A673 (cell line): ENCODE measurements around the gene PIGU. TPM values are rescaled to one million over a fixed set of nuclear protein-coding genes. Genes with fewer than 3 reads are reported as not detected.
A peak's percentile ranks its signal among the peaks of the same experiment; 100 is the strongest.

Source experiments
- BruUV-seq: library from RNA; stranded (reverse); fragments of 400-500 nt; replicated peaks from 2 replicates; lab custom pipeline; 2021; lab: Mats Ljungman, UMichigan
- CTCF ChIA-PET: fragments of 300-600 bp; sonication (Branson Sonifier 250); formaldehyde crosslinking; loops from one replicate; lab custom pipeline; 2022; ENCODE audit warnings: antibody characterized with exemption; lab: Charles Lee
- POLR2A ChIA-PET: fragments of 300-600 bp; sonication (Branson Sonifier 250); formaldehyde crosslinking; loops from one replicate; lab custom pipeline; 2022; ENCODE audit warnings: antibody characterized with exemption; ENCODE audit not compliant: low non-redundant PET; lab: Charles Lee
- DNase-seq: peaks from one replicate; pipeline ENCODE4 v3.0.0-alpha.2; 2015; ENCODE audit warnings: low spot score
- H3K27ac ChIP-seq: fragments of 200-600 bp; sonication (generic); 2 replicates; pipeline ENCODE4 v1.5.1; 2016; ENCODE audit warnings: mixed run types, low read depth, mild to moderate bottlenecking, mixed read lengths, antibody characterized with exemption, low read length; ENCODE audit not compliant: poor library complexity, severe bottlenecking
- H3K27me3 ChIP-seq: fragments of 200-600 bp; sonication (generic); replicated peaks from 2 replicates; pipeline ENCODE4 v1.6.1; 2017; ENCODE audit warnings: mixed run types, low read depth, mild to moderate bottlenecking, mixed read lengths, antibody characterized with exemption, low read length; ENCODE audit not compliant: insufficient read depth, poor library complexity
- H3K36me3 ChIP-seq: fragments of 200-600 bp; sonication (generic); 2 replicates; pipeline ENCODE4 v1.6.1; 2016; ENCODE audit warnings: mixed run types, mild to moderate bottlenecking, mixed read lengths, antibody characterized with exemption, low read length; ENCODE audit not compliant: insufficient read depth, poor library complexity, severe bottlenecking
- H3K4me1 ChIP-seq: fragments of 200-600 bp; sonication (generic); 2 replicates; pipeline ENCODE4 v1.6.1; 2017; ENCODE audit warnings: mixed run types, mild to moderate bottlenecking, mixed read lengths, antibody characterized with exemption, low read length; ENCODE audit not compliant: insufficient read depth, poor library complexity, severe bottlenecking
- H3K4me3 ChIP-seq: fragments of 200-600 bp; sonication (generic); 2 replicates; pipeline ENCODE4 v1.5.1; 2016; ENCODE audit warnings: low read depth, mixed run types, mild to moderate bottlenecking, mixed read lengths, low read length; ENCODE audit not compliant: poor library complexity, severe bottlenecking
- H3K9me3 ChIP-seq: fragments of 200-600 bp; sonication (generic); 2 replicates; pipeline ENCODE4 v1.6.1; 2016; ENCODE audit warnings: mixed run types, low read depth, mild to moderate bottlenecking, mixed read lengths, antibody characterized with exemption, low read length; ENCODE audit not compliant: poor library complexity, severe bottlenecking
- EZH2 ChIP-seq: fragments of 200-600 bp; sonication (generic); IDR thresholded peaks from 2 replicates; pipeline ENCODE4 v1.6.1; 2017; ENCODE audit warnings: borderline replicate concordance, low read depth, mild to moderate bottlenecking, mixed read lengths, antibody characterized with exemption, low read length; ENCODE audit not compliant: poor library complexity, severe bottlenecking
- intact Hi-C: fragments of 100-400 bp; cut with micrococcal nuclease; formaldehyde crosslinking; loops from one replicate; pipeline ENCODE4 v1.10.0; 2022; ENCODE audit not compliant: unreplicated experiment
- total RNA-seq: library from RNA; stranded (reverse); gene quantifications from 2 replicates; pipeline ENCODE4 v1.2.3, GENCODE V29; 2021
- TF ChIP-seq, protein P1 (sequence below): fragments of 300-800, 200-600 bp; sonication (generic); conservative IDR thresholded peaks from 2 replicates; pipeline ENCODE4 v1.5.1; 2017; ENCODE audit warnings: low read depth, mild to moderate bottlenecking, antibody characterized with exemption, low read length, moderate library complexity, mixed read lengths

PIGU gene
- total RNA-seq, 1 experiment from 2014 or later, result 31.4 TPM

DNA sequence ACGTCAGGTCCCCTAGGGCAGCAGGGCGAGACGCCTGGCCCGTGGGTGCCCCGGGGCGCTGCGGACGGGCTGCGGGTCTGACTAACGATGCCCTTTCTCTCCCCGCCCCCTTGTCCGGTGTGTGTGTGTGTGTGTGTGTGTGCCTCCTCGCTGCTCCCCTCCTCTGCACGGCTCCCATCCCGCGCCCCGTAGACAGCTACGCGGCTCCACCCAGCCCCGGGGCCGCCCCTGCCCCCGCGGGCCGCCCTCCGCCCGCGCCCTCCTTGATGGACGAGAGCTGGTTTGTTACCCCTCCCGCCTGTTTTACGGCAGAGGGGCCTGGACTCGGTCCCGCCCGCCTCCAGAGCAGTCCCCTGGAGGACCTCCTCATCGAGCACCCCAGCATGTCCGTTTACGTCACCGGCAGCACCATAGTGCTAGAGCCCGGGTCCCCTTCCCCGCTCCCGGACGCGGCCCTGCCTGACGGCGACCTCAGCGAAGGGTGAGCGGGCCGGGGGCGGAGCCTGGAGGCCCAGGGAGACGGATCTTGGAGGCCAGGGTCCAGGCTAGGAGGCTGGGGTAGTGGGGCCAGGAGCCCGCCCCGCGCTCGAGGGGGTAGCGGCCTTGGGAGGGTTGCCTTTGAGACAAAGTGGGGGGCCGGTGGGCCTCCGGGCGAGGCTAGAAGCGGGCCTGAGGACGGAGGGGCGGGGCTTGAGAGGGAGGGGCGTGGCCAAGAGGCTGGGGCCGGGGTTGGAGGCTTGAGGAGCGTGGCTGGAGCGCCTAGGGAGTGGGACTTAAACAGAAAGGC, 32.3 kb upstream of the PIGU start:
- intact Hi-C loops, result loop anchor here (5.0 kb wide), 3 partner anchors 152 to 397 kb away; partner anchors contain the start of gene MAP1LC3A
- peak; percentile 81 for DNase-seq
- Histone ChIP-seq H3K9me3 (no peaks in the 10 kb centered on the region), H3K36me3 (no peaks in the 10 kb centered on the region), H3K4me3 (peak overlapping the region; percentile 72), H3K4me1 (peaks cover 21% of the 10 kb centered on the region), H3K27ac (peak overlapping the region; percentile 84), H3K27me3 (no peaks in the 10 kb centered on the region)
- POLR2A ChIA-PET, result interaction anchor here (0.7 kb wide), 2 partner anchors 41 to 602 kb away, joined by 5 read pairs; no protein-coding TSS in a partner anchor
- no TSS peak for BruUV-seq
- TF ChIP-seq EZH2, result no peak
- TF ChIP-seq, protein P1, sequence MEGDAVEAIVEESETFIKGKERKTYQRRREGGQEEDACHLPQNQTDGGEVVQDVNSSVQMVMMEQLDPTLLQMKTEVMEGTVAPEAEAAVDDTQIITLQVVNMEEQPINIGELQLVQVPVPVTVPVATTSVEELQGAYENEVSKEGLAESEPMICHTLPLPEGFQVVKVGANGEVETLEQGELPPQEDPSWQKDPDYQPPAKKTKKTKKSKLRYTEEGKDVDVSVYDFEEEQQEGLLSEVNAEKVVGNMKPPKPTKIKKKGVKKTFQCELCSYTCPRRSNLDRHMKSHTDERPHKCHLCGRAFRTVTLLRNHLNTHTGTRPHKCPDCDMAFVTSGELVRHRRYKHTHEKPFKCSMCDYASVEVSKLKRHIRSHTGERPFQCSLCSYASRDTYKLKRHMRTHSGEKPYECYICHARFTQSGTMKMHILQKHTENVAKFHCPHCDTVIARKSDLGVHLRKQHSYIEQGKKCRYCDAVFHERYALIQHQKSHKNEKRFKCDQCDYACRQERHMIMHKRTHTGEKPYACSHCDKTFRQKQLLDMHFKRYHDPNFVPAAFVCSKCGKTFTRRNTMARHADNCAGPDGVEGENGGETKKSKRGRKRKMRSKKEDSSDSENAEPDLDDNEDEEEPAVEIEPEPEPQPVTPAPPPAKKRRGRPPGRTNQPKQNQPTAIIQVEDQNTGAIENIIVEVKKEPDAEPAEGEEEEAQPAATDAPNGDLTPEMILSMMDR, result no peak
- CTCF ChIA-PET, result interaction anchor here (0.6 to 2.3 kb wide), 3 partner anchors 186 to 397 kb away, joined by 4 to 15 read pairs (median 4); no protein-coding TSS in a partner anchor

DNA sequence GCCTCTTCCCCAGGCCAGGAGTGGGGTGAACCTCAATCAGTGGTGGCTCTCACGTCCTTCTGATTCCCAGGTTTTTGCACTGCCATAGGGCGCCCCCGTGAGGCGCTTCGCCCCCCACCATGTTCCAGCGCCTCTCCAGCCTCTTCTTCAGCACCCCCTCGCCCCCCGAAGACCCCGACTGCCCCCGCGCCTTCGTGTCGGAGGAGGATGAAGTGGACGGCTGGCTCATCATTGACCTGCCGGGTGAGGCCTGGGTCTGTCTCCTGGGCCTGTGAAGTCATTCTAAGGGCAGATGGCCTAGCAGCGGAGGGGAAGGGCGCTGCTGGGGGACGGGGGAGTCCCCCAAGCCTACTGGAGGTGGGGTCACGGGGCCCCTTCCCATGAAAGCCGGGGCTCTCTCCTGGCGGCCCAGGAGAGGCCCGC, 31.7 kb upstream of the PIGU start:
- H3K27me3 ChIP-seq, result no peaks in the 10 kb centered on the region
- TF ChIP-seq EZH2, result no peak
- TF ChIP-seq, protein P1, result peak; percentile 80
- POLR2A ChIA-PET, result no interaction called here
- H3K9me3 ChIP-seq, result no peaks in the 10 kb centered on the region
- peak overlapping the region; percentile 84 for H3K27ac ChIP-seq
- H3K4me3 ChIP-seq, result peak overlapping the region; percentile 72
- H3K36me3 ChIP-seq, result no peaks in the 10 kb centered on the region
- intact Hi-C loops, result loop anchor here (5.0 kb wide), 3 partner anchors 151 to 396 kb away; partner anchors contain the start of gene MAP1LC3A
- H3K4me1 ChIP-seq, result peaks cover 20% of the 10 kb centered on the region
- CTCF ChIA-PET, result interaction anchor here (1.3 to 2.3 kb wide), 2 partner anchors 396 to 518 kb away, joined by 5 to 15 read pairs; no protein-coding TSS in a partner anchor
- DNase-seq, result peak; percentile 59
- no TSS peak for BruUV-seq

DNA sequence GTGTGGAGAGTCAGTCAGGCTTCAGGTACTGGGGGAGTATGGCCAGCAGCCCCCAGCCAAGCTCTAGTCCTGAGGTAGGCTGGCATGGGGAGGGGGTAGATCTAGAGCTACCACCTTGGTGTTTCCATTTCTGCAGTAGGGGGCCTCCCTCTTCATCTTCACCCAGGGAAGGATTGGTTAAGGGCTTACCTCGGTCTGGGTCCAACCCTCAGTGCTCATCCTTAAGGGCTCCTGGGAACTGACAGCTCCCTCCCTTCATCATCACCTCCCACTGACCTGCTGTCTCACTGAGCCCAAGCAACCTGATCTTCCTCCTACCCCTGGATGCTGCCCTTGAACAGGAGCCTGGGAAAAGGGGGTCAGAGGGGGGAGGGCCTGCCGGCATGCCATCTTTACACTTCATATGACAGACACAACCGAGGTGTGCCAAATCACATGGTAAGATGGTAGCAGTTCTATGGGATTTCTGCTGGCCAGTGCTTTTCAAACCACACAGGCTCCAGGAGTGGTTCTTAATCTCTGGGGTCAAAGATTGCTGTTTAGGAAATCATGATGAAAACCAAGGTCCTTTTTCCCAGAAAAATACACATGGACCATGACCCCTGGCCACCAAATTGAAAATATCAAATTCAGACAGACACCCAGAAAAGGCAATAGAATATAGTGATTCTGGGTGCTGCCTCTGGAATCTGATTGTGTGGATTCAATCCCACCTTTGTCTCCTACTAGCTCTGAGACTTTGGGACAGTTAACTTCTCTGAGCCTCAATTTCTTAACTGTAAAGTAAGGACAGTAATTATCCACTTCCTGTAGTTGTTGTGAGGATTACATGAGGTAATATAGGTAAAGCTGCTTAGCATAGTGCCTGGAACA, 30.3 kb upstream of the PIGU start:
- ChIA-PET POLR2A (interaction anchor here (0.5 kb wide), 1 partner anchor 142 kb away, joined by 3 read pairs; no protein-coding TSS in a partner anchor), CTCF (interaction anchor here (0.6 to 2.3 kb wide), 3 partner anchors 395 to 955 kb away, joined by 5 to 15 read pairs (median 5); no protein-coding TSS in a partner anchor)
- no TSS peak for BruUV-seq

More for the DNA sequence above, 30.3 kb upstream of the PIGU start:
- intact Hi-C loops, result loop anchor here (5.0 kb wide), 3 partner anchors 150 to 395 kb away; partner anchors contain the start of gene MAP1LC3A
- no peaks in the 10 kb centered on the region for H3K36me3 ChIP-seq
- H3K4me3 ChIP-seq, result no peak overlapping the region
- TF ChIP-seq EZH2, result no peak
- TF ChIP-seq, protein P1, result no peak
- no peak overlapping the region for H3K27ac ChIP-seq
- H3K4me1 ChIP-seq, result peaks cover 12% of the 10 kb centered on the region
- H3K27me3 ChIP-seq, result no peaks in the 10 kb centered on the region
- DNase-seq, result no peak
- H3K9me3 ChIP-seq, result no peaks in the 10 kb centered on the region
